H4 (cell line): Measurements from ENCODE around the gene MMP25. TPM values are rescaled to one million over a fixed set of nuclear protein-coding genes. Genes with fewer than 3 reads are reported as not detected.
"Not testable (repeated sequence)": the region's sequence is repeated elsewhere in the genome, so short reads cannot be mapped to it uniquely, and the experiment has no call there.

Experiments used
- DNase-seq: peaks from one replicate; pipeline ENCODE4 v3.0.0-alpha.2; 2015; ENCODE audit warnings: low spot score
- total RNA-seq: library from RNA; depleted of rRNA; stranded (reverse); fragments of >200 nt; shearing (Covaris generic); gene quantifications from 2 replicates; pipeline ENCODE4 v1.2.3, GENCODE V29; 2014

The MMP25 gene
- total RNA-seq, 1 experiment from 2014 or later: 0.87 TPM

DNA sequence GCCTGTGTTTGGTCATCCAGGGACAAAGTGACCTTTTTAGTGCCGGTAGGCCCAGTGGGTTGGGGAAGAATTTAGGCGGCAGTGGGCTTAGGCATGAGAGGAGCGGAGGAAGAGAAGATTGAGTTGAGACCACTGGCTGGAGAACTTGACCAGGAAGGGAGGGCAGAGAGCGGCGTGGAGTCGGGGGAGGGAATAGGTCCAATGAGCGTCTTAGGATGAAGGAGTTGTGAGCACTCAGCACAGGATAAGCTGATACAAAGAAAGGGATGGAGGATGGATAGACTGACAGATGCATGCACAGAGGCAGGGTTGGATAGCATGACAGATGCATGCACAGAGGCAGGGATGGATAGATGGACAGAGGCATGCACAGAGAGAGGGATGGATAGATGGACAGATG, 27.1 kb downstream of the MMP25 start:
- DNase-seq: no peak

DNA sequence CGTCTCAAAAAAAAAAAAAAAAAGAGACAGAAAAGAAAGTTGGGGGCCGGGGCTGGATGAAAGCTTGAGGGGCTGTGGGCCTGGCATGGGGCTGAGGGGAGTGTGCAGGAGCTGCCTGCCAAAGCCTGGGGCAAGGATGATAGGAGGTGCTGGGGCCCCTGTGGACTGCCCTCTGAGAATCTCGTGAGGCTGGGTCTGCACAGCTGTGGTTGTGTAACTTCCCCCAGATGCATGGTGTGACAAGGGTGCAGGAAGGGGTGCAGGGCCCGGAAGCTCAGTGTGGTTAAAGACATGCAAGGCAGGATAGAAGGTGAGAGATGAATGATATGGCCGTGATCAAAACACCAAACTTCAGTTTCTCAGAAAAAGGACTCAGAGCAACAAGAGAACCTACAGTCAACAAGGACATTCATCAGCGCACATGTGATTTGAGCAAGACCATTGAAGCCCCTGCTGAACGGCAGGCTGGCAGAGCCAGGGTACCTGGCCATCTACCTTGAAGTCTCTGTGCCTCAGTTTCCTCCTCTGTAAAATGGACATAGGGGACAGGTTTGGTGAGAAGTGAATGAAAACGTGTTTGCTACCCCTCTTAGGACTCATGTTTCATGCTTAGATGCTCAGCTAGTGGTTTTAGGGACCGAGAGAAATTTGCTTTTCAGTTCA, 28.6 kb downstream of the MMP25 start:
- no peak for DNase-seq

- no peak for DNase-seq
These were observed 29.2 kb downstream of the MMP25 start for GRCh38 chr16:3075523-3075915.

DNA sequence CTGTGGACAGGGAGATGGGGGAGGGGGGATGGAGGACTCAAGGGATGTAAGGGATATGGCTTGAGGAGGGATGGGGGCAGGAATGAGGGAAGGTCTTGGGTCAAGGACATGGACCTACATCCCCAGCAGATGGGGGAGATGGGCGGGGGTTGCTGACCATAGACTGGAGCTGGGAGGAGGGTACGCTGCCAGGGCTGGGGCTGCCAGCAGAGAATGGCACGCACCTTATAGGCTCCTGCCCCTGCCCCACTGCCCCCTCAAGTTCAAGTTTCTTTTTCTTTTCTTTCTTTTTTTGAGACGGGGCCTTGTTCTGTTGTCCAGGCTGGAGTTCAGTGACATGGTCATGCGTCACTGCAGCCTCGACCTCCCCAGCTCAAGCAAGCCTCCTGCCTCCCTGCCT, 29.6 kb downstream of the MMP25 start:
- not testable (repeated sequence) for DNase-seq

DNA sequence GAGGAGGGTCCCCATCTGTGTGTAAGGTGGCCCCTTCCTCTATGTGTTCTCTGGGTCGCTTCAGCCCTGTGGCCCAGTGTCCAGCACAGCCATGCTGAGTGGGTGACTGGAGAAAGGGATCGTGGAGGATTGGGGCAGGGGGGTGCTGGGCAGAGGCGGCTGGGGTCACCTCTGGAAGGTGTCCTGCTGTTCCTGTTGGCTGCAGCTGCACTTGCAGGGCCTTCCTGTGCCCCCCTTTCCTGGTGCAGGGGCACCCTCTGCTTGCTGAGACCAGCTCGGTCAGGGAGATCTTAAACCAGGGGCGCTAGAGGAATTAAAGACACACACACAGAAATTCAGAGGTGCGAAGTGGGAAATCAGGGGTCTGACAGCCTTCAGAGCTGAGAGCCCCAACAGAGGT, 30.2 kb downstream of the MMP25 start:
- no peak for DNase-seq

DNA sequence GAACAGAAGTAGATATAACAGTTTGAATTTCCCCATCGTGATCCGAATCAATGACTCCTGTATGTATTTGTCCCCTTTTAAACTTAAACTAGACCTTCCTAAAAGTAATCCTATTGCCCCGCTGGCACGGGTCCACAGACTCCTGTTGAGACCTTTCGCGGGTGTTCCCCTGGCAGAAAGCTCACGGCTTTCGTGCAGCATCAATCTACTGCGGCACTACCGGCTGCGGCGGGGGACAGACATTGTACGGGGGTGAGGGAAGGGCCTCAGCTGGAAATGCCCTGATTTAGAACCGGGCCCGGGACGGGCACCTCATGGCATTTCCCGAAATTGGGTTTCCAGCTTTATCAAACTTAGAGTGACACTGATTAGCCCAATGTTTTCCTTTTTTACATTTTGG, 33.7 kb downstream of the MMP25 start:
- DNase-seq: no peak

DNA sequence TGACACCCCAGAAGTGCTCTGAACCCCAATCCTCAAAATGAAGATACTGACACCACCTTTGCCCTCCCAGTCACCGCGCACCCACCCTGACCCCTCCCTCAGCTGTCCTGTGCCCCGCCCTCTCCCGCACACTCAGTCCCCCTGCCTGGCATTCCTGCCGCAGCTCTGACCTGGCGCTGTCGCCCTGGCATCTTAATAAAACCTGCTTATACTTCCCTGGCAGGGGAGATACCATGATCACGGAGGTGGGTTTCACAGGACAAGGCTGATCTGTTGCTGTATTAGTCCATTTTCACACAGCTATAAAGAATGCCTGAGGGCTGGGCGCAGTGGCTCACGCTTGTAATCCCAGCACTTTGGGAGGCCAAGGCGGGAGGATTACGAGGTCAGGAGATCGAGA, 35.6 kb downstream of the MMP25 start:
- DNase-seq: not testable (repeated sequence)

- not testable (repeated sequence) for DNase-seq
These were observed 37.0 kb downstream of the MMP25 start for GRCh38 chr16:3083408-3083807.

GRCh38 chr16:3084491-3084890, 38.1 kb downstream of the MMP25 start:
- no peak for DNase-seq

DNA sequence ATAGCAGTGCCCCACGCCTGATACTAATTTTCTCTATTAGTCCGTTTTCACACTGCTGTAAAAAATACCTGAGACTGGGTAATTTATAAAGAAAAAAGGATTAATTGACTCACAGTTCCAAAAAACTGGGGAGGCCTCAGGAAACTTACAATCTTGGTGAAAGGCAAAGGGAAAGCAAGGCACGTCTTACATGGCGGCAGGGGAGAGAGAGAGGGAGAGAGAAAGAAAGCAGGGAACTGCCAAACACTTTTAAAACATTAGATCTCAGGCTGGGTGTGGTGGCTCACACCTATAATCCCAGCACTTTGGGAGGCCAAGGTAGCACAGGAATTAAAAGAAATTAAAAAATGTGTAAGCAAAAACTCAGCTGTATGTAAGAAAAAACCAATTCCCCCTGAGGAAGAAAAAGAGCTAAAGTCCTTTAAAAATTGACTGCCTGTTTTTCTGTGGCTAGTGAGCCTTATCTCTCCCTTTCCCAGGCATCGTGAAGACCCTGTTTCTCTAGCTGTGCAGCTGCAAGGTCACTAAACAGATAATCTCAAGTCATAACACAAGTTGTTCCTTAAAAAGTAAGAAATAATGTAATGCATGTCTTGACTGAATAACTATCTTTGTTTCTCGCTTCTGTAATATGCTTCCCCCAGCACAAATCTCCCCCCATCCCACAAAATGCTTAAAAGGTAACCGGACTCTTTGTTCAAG, 38.8 kb downstream of the MMP25 start:
- DNase-seq: no peak

DNA sequence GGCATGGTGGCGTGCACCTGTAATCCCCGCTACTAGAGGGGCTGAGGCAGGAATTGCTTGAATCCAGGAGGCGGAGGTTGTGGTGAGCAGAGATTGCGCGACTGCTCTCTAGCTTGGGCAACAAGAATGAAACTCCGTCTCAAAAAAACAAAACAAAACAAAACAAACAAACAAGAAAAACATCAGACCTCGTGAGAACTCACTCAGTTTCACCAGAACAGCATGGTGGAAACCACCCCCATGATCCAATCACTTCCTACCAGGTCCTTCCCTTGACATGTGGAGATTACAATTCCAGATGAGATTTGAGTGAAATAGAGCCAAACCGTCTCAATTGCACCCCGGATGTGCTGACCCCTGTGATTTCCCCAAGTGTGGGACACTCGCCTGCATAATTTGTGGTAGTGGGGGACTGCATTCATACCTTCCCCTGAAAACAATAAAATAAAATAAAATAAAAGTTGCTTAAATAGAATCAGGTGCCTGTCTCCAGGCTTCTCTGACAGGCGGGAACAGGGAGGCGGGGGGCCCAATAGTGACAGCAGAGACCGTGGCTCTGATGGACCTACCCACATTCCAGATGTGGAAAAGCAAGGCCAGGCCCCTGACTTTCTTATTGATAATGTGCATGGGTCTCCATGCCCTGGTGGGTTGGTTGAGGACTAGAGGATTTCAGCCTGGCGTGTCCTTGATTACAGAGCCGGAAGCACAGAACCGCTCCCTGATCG, 39.7 kb downstream of the MMP25 start:
- no peak for DNase-seq

DNA sequence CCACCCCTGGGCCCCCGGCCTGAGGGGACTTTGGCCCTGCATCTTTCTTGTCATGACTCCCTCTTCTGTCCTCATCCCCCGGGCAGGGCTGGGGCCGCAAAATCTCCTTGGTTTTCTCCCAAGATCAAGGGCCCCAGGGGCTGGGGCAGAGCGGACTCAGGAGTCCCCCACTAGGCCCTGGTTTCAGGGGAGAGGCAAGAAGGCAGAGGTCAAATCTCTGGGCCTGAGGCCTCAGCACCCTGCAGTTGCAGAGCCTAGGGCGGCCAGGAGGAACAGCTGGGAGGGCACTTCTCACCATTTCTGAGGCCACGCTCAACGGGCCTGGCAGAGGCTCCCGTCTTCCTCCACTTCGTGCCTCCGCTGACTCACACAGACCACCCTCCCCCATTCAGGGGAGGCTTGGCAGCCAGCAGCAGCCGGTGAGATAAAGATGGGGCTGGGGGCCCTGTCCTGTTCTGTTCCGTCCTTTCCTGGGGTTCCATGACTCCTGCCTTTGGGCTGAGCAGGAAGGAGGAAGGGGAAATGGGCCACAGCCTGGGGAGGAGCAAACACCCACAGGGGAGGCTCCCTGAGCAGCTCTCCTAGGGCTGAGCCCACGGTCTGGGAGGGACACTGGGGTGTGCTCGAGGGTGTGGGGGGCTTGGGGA, 40.4 kb downstream of the MMP25 start:
- DNase-seq: no peak

DNA sequence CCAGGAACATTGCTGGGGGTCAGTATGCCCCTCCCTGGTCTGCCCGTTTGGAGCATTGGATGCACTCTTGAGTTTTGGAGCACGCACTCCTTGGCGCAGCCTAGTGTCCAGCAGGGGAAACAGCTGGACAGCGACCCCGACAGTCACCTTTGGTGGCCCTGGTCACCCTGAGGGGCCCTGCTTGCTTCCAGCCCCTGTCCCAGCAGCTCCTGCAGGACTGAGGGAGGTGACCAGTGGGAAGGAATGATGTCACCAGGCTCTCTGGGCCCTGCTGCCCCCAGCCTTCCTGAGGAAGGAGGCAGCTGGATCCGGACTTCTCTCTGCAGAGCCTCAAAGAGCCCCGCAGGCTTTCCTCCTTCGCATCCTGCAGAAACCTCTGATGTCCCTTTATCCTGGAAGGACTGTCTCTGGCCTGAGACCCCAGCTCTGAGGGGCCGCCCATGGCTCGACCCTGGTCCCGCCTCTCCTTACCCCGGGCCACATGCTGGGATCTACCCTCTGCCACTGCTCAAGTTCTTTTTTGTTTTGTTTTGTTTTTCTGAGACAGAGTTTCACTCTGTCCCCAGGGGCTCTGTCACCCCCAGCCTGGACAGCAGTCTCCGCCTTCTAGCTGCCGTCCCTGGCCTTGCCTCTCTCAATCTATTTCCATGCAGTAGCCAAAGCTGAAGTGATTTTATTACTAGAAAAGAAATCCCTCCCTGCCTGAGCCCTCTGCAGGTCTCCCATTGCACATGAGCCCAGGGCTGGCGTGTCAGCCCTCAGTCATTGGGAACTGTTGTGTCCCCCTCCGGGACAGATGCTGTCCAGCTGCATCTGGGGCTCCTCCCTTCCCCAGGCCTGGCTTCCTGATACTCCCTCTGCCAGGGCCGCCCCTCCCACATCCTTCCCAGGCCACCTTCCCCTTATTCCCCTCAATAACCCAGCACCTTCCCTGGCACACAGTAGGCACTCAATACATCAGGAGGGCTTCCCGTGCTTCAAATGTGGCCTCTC, 41.2 kb downstream of the MMP25 start:
- DNase-seq: no peak

DNA sequence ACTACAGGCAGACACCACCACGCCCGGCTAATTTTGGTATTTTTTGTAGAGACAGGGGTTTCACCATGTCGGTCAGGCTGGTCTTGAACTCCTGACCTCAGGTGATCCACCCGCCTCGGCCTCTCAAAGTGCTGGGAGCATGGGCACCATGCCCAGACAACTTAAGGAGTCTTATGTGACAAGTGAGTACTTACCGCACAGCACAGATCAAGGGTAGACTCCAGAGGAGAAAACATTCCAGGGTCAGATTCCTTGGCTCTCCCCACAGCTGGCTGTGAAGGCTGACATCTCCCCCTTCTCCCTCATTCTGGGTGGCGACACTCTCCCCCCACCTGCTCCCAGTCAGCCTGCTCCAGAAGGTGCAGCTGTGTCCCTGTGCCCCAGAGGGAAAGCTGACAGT, 42.1 kb downstream of the MMP25 start:
- DNase-seq: no peak

- no peak for DNase-seq
These were observed 42.8 kb downstream of the MMP25 start for GRCh38 chr16:3088925-3089716.

- no peak for DNase-seq
These were observed 43.6 kb downstream of the MMP25 start for GRCh38 chr16:3089717-3090592.

DNA sequence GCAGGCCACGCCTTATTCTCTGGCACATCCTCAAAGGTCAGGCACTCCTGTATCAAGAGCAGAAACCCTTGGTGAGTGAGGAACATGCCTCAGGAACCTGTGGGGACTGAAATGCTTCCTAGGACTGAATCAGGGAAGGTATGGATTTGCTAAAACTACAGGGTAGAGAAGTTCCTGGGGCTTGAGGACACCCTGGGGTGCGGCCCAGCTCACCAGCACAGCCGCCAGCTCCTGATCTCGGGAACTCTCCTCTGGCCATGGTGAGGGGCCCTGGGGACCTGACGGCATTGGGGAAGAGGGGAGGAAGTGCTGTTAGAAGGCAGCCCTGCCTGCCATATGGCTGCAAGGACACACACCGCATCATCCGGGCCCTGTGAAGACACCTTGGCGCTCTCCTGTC, 45.2 kb downstream of the MMP25 start:
- DNase-seq: no peak

GRCh38 chr16:3092501-3092941, 46.2 kb downstream of the MMP25 start:
- no peak for DNase-seq

GRCh38 chr16:3094289-3095027, 48.1 kb downstream of the MMP25 start:
- peak; percentile 38 for DNase-seq
